Measurements from ENCODE around the gene FAM227A. TPM values are rescaled to one million over a fixed set of nuclear protein-coding genes. Genes with fewer than 3 reads are reported as not detected.

The FAM227A gene
- total and polyA plus RNA-seq, 2 of the 13 experiments (the other 11 are each of a cell fraction or from before 2014, with no cell fraction given), result 1.0 to 1.5 TPM

GRCh38 chr22:38705235-38706100, 49.3 kb upstream of the FAM227A start, which contains the start of gene GTPBP1 (continued):
- TF ChIP-seq ARHGAP35 (CRISPR knock-in tag; IDR thresholded peaks at IDR 0.05; ENCODE audit: borderline replicate concordance) (no peak), ZNF724P (CRISPR knock-in tag; IDR thresholded peaks at IDR 0.05; ENCODE audit: borderline replicate concordance) (no peak), POGK (CRISPR knock-in tag; conservative IDR thresholded peaks at IDR 0.05) (no peak), XRCC5 (optimal IDR thresholded peaks at IDR 0.05; ENCODE audit: low read length) (peak; percentile 51), ZNF792 (CRISPR knock-in tag; IDR thresholded peaks at IDR 0.05) (peak; percentile 97), MYPOP (CRISPR knock-in tag; IDR thresholded peaks at IDR 0.05) (0 out of 2 replicates have a peak, but pooled peaks have one; percentile 6), TFDP2 (CRISPR knock-in tag; IDR thresholded peaks at IDR 0.05) (peak; percentile 93), ZNF672 (CRISPR knock-in tag; IDR thresholded peaks at IDR 0.05) (no peak), FOXC1 (CRISPR knock-in tag; IDR thresholded peaks at IDR 0.05; ENCODE audit: borderline replicate concordance) (no peak), SOX6 (IDR thresholded peaks at IDR 0.05) (no peak), SOX6 (CRISPR knock-in tag; IDR thresholded peaks at IDR 0.05) (no peak; the same call in 1 of the 2 replicates), NCOR1 (IDR thresholded peaks at IDR 0.05; ENCODE audit: borderline replicate concordance, low read length) (peak; percentile 51; the same call in 1 of the 2 replicates), IRF2 (CRISPR knock-in tag; IDR thresholded peaks at IDR 0.05) (peak; percentile 46; the same call in 1 of the 2 replicates), RFX5 (IDR thresholded peaks at IDR 0.05; ENCODE audit: low read depth, low read length) (peak; percentile 90), FOXO1 (CRISPR knock-in tag; IDR thresholded peaks at IDR 0.05) (peak; percentile 30; the same call in 1 of the 2 replicates), ZNF776 (CRISPR knock-in tag; IDR thresholded peaks at IDR 0.05) (no peak)
- TF ChIP-seq, protein P1, sequence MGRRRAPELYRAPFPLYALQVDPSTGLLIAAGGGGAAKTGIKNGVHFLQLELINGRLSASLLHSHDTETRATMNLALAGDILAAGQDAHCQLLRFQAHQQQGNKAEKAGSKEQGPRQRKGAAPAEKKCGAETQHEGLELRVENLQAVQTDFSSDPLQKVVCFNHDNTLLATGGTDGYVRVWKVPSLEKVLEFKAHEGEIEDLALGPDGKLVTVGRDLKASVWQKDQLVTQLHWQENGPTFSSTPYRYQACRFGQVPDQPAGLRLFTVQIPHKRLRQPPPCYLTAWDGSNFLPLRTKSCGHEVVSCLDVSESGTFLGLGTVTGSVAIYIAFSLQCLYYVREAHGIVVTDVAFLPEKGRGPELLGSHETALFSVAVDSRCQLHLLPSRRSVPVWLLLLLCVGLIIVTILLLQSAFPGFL (CRISPR knock-in tag; IDR thresholded peaks at IDR 0.05), result no peak
- TF ChIP-seq, protein P2, sequence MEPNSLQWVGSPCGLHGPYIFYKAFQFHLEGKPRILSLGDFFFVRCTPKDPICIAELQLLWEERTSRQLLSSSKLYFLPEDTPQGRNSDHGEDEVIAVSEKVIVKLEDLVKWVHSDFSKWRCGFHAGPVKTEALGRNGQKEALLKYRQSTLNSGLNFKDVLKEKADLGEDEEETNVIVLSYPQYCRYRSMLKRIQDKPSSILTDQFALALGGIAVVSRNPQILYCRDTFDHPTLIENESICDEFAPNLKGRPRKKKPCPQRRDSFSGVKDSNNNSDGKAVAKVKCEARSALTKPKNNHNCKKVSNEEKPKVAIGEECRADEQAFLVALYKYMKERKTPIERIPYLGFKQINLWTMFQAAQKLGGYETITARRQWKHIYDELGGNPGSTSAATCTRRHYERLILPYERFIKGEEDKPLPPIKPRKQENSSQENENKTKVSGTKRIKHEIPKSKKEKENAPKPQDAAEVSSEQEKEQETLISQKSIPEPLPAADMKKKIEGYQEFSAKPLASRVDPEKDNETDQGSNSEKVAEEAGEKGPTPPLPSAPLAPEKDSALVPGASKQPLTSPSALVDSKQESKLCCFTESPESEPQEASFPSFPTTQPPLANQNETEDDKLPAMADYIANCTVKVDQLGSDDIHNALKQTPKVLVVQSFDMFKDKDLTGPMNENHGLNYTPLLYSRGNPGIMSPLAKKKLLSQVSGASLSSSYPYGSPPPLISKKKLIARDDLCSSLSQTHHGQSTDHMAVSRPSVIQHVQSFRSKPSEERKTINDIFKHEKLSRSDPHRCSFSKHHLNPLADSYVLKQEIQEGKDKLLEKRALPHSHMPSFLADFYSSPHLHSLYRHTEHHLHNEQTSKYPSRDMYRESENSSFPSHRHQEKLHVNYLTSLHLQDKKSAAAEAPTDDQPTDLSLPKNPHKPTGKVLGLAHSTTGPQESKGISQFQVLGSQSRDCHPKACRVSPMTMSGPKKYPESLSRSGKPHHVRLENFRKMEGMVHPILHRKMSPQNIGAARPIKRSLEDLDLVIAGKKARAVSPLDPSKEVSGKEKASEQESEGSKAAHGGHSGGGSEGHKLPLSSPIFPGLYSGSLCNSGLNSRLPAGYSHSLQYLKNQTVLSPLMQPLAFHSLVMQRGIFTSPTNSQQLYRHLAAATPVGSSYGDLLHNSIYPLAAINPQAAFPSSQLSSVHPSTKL (CRISPR knock-in tag; IDR thresholded peaks at IDR 0.05), result no peak

All from HepG2 (cell line).